Measurements from ENCODE around the gene PMVK.

Gene PMVK

DNA sequence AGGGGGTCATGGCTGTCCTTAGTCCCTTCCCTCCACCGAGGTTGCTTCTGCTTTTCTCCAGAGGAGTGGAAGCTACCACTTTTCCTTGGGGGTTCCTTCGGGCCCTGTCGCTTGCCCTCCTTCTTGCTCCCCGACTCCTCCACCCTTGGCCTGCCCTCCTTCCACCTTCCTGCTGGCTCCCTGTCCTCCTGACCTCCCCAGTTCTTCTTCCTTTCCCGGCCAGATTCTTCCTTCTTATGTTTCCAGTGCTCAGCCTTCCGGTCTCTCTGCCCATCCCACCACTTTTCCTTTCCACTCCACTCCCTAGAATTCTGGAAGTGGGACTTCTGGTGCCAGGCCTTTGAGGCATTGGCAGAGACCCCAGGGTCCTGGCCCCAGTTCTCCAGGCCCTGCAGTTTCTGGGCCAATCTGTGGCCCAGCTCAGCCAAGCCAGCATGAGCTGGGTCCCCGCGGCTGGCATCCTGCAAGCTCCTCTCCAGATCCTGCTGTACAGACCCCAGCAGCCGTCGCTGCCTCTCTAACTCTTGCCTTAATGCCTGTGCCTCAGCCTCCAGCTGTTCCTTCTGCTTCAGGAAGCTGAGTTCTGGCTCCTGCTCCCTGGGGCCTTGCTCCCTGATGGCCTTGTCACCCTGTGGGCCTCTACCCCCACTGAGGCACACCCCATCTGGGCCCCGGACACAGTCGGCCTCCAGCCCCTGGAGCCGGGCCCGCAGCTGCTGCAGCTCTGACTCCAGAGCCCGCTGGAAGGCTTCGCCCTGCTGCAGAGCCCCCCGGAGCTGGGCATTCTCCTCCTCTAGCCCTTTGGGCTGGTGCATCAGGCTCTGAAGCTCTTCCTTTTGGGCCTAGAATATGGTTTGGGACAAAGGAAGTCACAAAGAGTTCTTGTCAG lies 9.7 kb upstream of the PMVK start:
- DNase-seq (ENCODE audit: low read depth) = no peak

DNA sequence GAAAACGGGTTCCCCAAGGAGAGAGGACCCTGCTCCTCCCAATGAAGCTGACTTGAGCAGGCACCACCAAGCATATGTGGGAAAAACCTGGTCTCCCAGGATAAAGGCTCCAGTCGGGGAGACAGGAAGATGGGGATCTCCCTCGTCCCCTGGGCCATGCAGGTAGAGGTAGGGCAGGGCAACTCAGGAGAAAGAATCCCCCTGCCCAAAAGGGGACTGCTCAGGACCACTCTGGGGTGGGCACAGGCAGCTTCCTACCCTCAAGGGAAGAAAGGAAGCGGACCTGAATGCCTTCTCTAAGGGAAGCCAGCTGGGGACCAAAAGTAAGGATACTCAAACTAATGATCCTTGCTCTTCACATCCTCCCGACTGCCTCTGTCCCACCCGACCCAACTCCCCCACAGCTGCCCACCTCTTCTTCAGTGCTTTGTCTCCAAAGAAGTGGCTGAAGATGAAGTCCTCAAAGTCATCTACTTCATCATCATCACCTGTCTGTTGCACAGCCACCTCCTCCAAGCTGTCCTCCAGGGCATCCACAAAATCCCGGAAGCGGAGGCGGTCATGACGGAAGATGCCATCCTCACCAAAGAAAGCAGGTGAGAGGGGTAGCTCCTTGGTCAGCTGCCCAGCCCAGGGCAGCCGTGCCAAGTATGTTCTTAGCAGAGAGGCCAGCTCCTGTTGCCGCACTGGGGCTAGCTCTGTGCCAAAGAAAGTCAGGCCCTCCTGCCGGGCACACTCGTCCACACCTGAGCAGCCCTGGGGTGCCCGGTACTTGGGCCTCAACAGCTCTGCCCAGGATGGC lies 8.8 kb upstream of the PMVK start:
- DNase-seq (ENCODE audit: low read depth) = no peak

GRCh38 chr1:154944401-154945159 lies 8.1 kb upstream of the PMVK start:
- DNase-seq (ENCODE audit: low read depth) = no peak

DNA sequence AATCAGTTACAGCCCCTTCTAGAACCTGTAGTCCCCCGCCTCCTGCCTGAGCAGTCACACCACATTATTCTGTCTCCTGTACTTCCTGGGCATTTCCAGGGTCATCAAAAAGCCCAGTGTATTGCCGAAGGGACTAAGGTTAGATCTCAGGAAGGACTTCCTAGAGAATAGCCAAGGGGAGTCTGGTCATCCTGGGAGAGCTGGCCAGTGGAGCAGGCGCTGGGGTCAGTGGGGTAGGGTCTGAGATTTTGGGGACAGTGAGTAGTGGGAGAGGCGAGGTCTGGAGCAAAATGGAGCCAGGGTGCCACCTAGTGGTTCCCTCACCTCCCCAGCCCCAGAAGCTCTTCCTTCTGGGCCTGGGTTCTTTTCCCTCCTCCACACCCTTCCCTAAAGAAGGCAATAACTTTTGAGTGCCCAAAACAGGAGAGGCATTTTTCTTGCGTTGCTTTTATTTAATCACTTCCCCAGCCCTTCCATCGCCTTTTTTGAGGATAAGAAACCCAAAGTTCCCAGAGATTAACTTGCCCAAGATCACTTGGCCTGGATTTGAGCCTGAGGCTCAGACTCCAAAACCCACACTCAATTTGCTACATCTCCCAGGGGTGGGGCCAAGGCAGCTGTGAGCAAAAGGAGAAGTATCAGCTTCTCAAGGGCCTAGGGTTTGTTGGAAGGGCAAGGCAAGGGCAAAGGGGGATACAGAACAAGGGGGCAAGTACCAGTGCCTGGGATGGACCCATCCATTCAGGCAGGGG lies 7.3 kb upstream of the PMVK start:
- no peak for DNase-seq (ENCODE audit: low read depth)

- DNase-seq (ENCODE audit: low read depth) = no peak
Observed at GRCh38 chr1:154941333-154942013, 5.0 kb upstream of the PMVK start.

- DNase-seq (ENCODE audit: low read depth) = no peak
Observed at GRCh38 chr1:154940651-154941194, 4.2 kb upstream of the PMVK start.

DNA sequence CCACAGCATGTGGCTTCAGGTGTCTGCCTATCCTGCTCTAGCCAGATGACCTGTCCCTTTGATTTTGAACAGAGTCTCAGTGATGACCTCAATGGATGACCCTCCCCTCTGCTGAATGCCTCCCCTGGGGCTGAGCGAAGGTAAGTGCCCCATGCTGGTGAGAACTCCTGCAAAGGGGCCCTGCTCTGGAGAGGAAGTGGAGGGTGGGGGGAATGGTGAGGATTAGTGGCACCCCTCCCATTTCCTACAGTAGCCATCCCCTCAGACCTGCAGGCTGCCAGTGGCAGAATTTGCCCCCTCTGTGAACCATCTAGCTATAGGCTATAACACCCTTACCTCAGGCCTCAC lies 3.7 kb upstream of the PMVK start:
- DNase-seq (ENCODE audit: low read depth) = no peak

GRCh38 chr1:154938604-154939399 lies 2.3 kb upstream of the PMVK start:
- DNase-seq (ENCODE audit: low read depth) = no peak

DNA sequence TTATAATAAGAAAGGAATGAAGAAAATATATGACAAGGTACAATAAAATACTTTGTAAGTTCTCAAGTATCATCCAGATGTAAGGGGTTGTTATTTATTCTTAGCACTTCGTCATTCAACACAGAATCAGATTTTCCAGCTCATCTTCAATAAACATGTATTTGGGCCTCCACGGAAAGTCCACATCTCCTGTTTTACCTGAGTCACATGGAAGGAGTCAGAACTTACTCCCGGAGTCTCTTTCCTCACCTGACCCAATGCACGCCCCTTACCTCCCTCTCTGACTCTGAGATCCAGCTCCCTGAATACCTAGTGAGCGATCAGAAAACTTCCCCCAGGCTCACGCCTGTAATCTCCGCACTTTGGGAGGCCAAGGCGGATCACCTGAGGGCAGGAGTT lies 1.5 kb upstream of the PMVK start:
- no peak for DNase-seq (ENCODE audit: low read depth)

GRCh38 chr1:154937085-154937987 lies 817 bp upstream of the PMVK start:
- no peak for DNase-seq (ENCODE audit: low read depth)

DNA sequence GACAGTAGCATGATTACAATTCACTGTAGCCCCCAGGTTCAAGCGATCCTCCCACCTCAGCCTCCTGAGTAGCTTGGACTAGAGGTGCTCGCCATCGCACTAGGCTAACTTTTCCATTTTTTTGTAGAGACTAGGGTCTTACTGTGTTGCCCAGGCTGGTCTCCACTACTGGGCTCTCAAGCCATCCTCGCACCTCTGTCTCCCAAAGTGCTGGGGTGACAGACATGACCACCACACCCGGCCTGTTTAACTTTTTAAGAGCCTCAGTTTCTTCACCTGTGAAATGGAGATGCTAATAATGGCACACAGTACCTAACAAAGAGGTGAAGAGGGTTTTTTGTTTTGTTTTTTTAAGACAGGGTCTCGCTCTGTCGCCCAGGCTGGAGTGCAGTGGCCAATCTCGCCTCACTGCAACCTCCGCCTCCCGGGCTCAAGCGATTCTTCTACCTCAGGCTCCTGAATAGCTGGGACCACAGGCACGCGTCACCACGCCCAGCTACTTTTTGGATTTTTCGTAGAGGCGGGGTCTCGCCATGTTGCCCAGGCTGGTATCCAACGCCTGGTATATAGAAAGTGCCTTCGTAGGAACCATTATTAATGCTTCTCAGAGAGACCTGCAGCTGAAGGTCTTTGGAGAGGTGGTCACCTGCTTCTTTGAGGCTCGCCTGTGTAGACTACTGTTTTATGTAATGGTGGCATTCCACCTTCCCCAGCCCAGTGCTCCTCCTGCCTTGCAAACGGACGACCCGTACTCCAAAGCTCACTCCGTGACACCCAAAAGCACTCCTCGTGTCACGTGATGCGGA lies 567 bp downstream of the PMVK start:
- no peak for DNase-seq (ENCODE audit: low read depth)

- DNase-seq (ENCODE audit: low read depth) = no peak
Observed at GRCh38 chr1:154934358-154934948, 2.1 kb downstream of the PMVK start.

DNA sequence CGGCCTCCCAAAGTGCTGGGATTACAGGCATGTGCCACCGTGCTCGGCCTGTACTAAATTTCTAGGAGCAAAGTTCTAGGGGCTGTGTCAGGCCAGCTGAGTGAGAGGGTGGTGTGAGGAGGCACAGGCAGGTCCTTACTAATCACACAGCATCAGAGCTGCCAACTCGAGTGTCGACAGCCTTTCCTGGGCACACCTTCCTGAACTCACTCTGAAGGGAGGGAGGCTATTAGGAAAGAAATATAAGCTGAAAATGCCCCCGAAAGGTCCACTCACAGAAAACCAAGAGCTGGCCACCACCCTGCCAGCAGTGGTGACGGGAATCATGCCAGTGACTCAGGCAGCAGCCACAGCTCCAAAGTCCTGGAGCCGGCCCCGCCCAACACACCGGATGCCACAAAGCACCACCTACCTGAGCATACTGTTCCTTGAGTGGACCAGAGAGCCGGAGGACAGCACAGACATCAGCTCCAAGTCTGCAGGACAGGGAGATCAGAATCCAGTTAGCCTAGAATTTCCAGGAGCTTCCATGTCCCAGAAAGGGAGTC lies 4.5 kb downstream of the PMVK start:
- no peak for DNase-seq (ENCODE audit: low read depth)

DNA sequence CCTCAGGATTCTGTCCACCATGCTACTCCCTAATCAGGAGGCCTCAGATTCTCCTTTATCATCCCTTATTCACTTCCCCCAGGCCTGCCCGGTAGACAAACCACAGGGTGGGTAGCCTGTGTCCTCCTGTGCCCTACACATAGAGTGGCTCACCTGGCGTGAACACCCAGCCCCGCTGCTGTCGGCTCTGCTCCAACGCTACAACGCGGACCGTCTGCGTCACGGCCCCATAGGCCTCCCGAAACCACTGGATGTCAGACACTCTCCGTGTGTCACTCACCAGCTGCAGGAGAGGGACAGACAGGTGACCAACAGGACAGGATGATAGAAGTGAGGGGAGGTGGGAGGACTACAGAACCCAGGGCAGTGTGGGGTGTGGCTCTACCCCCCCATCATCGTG lies 10.3 kb downstream of the PMVK start:
- DNase-seq (ENCODE audit: low read depth) = no peak

GRCh38 chr1:154925335-154926170 lies 11.0 kb downstream of the PMVK start:
- no peak for DNase-seq (ENCODE audit: low read depth)

GRCh38 chr1:154923695-154924094 lies 12.8 kb downstream of the PMVK start:
- no peak for DNase-seq (ENCODE audit: low read depth)

- DNase-seq (ENCODE audit: low read depth) = no peak
Observed at GRCh38 chr1:154913273-154913672, 23.2 kb downstream of the PMVK start.
